Psoas muscle (tissue), 8 donors: Measurements from ENCODE around the gene ZSWIM6. TPM values are rescaled to one million over a fixed set of nuclear protein-coding genes. Genes with fewer than 3 reads are reported as not detected.

Experiments
- ATAC-seq, 4 donors: fragments of 200-7000 bp; cut with Tn5 transposase; one replicate each; pipeline ENCODE4 v1.9.1; 2020; ENCODE audit warnings: moderate library complexity in 3 of 4, mild to moderate bottlenecking in 2 of 4
- DNase-seq, 2 donors: peaks; one replicate each; pipeline ENCODE4 v3.0.0-alpha.2; 2020
- H3K27ac ChIP-seq: fragments of 200-600 bp; one replicate; pipeline ENCODE4 v1.8.0; 2022
- H3K27me3 ChIP-seq, 3 donors: fragments of 200-600 bp in 1 of 3; one replicate each; pipeline versions ENCODE4 v1.6.1 to v1.8.0; 2013 to 2022; ENCODE audit warnings: low read length in 2 of 3, mild to moderate bottlenecking in 2 of 3, moderate library complexity in 1 of 3; ENCODE audit not compliant: insufficient read depth in 3 of 3
- H3K36me3 ChIP-seq, 2 donors: fragments of 200-600 bp in 1 of 2; one replicate each; pipeline versions ENCODE4 v1.6.1 to v1.8.0; 2013 to 2022; ENCODE audit warnings: low read depth in 1 of 2, mild to moderate bottlenecking in 1 of 2, moderate library complexity in 1 of 2; ENCODE audit not compliant: insufficient read depth in 1 of 2
- H3K4me1 ChIP-seq: fragments of 200-600 bp; one replicate; pipeline ENCODE4 v1.8.0; 2022
- H3K4me3 ChIP-seq: fragments of 200-600 bp; one replicate; pipeline ENCODE4 v1.8.0; 2022; ENCODE audit warnings: mild to moderate bottlenecking
- H3K9me3 ChIP-seq: fragments of 200-600 bp; one replicate; pipeline ENCODE4 v1.8.0; 2022
- WGBS, 3 donors: extraction: QIAGEN DNeasy Blood & Tissue Kit; methylation state at CpG; one replicate each; pipeline versions ENCODE4 v1.1.6 to v1.1.7; 2013; 5-methylcytosine and 5-hydroxymethylcytosine counted together
- intact Hi-C, 2 donors: fragments of 100-400 bp; cut with DNase I; formaldehyde crosslinking; loops; one replicate each; pipeline versions ENCODE4 v1.11.0 to v1.14.2; 2022
- polyA plus RNA-seq, 3 donors: library from polyadenylated mRNA; stranded (reverse); fragments of 200-250 nt; gene quantifications; one replicate each; pipeline ENCODE4 v1.2.3, GENCODE V29; 2013
- total RNA-seq, 4 donors: library from RNA; stranded (reverse); fragmentation: NEBNext Ultra II Directional in 2 of 4; extraction: Animal tissue kit (Norgen Biotek cat#: 25700) in 2 of 4; gene quantifications; one replicate each; pipeline versions ENCODE4 v1.2.1 to v1.2.4, GENCODE V29; 2021 to 2023
- TF ChIP-seq, protein P1 (sequence below): fragments of 200-600 bp; IDR thresholded peaks from one replicate; pipeline ENCODE4 v1.8.0; 2022; ENCODE audit warnings: antibody characterized with exemption
- donor health status: healthy with polysubstance abuse.
- donor health status: DM: no; HTN: no; CAD: no; lungs with moderate emphysema.
- donor health status: Bipolar disorder and iron deficiency.
- donor health status: healthy.
- donor health status: DM: yes; HTN: yes; CAD: no.
- donor health status: DM: no; HTN: no; CAD: no.
- donor health status: DM: no; HTN: no; CAD: no.
- donor health status: DM: yes; HTN: yes; CAD: no.

Gene ZSWIM6
- total and polyA plus RNA-seq, 7 donors, result 1.4 to 6.3 (median 4.0) TPM

DNA sequence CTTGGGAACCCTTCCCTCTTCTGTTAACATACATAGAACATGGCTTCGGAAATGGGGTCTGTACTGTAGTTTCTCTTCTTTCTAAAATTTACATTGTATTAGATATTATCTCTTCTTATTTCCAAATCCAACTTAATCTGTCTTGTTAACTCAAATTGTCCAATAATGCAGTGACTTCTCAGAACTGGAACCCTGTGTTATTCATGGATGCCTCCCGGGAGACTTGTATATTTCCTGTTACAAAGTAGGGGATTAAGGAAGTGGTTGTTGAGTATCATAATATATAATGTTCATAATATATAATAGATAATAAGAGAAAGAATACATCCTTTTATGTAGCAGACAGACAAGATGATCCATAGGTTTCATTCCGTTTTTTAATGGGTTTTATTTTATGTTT, 128.4 kb downstream of the ZSWIM6 start:
- WGBS, 3 donors, result 86 to 88% (median 88%) methylated on average over 3 of the region's 3 CpGs
- H3K27me3 ChIP-seq, result no peaks in the 10 kb centered on the region

DNA sequence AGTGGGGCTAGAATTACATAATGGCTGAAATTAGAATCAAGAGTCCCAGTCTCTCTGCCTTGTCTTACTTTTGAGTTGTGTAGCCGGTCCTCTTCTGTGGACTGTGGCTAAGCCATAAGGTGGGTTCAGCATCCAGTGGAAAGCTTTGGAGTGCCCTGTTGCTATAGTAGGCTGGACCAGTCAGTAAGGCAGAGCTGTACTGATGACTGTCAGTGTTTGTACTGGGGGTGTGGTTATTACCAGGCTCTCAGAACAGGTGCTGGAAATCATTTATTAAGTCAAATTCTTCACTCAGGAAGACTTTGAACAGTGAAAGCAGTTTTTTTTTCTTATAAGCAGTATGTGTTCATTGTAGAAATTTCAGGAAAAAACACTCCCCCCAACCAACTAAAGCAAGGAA, 129.4 kb downstream of the ZSWIM6 start:
- TF ChIP-seq, protein P1, sequence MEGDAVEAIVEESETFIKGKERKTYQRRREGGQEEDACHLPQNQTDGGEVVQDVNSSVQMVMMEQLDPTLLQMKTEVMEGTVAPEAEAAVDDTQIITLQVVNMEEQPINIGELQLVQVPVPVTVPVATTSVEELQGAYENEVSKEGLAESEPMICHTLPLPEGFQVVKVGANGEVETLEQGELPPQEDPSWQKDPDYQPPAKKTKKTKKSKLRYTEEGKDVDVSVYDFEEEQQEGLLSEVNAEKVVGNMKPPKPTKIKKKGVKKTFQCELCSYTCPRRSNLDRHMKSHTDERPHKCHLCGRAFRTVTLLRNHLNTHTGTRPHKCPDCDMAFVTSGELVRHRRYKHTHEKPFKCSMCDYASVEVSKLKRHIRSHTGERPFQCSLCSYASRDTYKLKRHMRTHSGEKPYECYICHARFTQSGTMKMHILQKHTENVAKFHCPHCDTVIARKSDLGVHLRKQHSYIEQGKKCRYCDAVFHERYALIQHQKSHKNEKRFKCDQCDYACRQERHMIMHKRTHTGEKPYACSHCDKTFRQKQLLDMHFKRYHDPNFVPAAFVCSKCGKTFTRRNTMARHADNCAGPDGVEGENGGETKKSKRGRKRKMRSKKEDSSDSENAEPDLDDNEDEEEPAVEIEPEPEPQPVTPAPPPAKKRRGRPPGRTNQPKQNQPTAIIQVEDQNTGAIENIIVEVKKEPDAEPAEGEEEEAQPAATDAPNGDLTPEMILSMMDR, result no peak
- no peaks in the 10 kb centered on the region for H3K27me3 ChIP-seq
- H3K4me1 ChIP-seq, result peaks cover 20% of the 10 kb centered on the region
- no peaks in the 10 kb centered on the region for H3K9me3 ChIP-seq
- ATAC-seq (peak; percentile 27 to 53 (median 40)), DNase-seq (no peak)
- H3K36me3 ChIP-seq, result no peaks in the 10 kb centered on the region
- 25 to 67% (median 26%) methylated on average over 1 of the region's 1 CpG for WGBS, 3 donors
- H3K27ac ChIP-seq, result no peak overlapping the region
- no peak overlapping the region for H3K4me3 ChIP-seq
- intact Hi-C loops, result no loop called here

More for the DNA sequence above, 128.4 kb downstream of the ZSWIM6 start:
- H3K36me3 ChIP-seq, result no peaks in the 10 kb centered on the region
- no peaks in the 10 kb centered on the region for H3K9me3 ChIP-seq
- peaks cover 20% of the 10 kb centered on the region for H3K4me1 ChIP-seq
- TF ChIP-seq, protein P1, result no peak
- H3K4me3 ChIP-seq, result no peak overlapping the region
- H3K27ac ChIP-seq, result no peak overlapping the region
- no peak for DNase-seq
- ATAC-seq, result no peak
- intact Hi-C loops, result no loop called here

GRCh38 chr5:61461926-61462325, 129.9 kb downstream of the ZSWIM6 start:
- DNase-seq (no peak), ATAC-seq (no peak)
- no peak overlapping the region for H3K27ac ChIP-seq
- peaks cover 23% of the 10 kb centered on the region for H3K4me1 ChIP-seq
- no peaks in the 10 kb centered on the region for H3K27me3 ChIP-seq
- 54 to 88% (median 63%) methylated on average over 1 of the region's 1 CpG for WGBS, 3 donors
- TF ChIP-seq, protein P1, result no peak
- no peaks in the 10 kb centered on the region for H3K9me3 ChIP-seq
- H3K36me3 ChIP-seq, result no peaks in the 10 kb centered on the region
- H3K4me3 ChIP-seq, result no peak overlapping the region
- intact Hi-C loops, result no loop called here

DNA sequence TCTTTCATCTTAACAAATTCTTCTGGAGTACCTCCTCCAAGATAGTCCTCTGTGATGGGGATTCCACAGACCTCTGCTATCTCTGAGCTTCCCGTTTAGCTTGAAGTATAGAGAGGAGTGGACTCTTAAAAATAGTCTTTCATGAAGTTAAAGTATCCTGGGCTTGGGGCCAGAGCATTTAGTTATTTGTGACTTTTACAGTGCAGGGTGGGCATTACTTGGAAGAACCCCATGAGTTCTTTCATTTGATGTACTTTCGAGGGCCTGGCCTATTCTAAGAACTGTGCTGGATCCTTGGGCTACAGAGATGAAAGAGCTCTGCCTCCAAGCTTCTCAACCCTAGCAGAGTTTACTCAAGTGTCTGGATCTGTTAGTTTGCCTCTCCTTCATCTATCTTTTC, 131.5 kb downstream of the ZSWIM6 start:
- peaks cover 29% of the 10 kb centered on the region for H3K4me1 ChIP-seq
- intact Hi-C loops, result no loop called here
- no peak overlapping the region for H3K27ac ChIP-seq

GRCh38 chr5:61464512-61464911, 132.5 kb downstream of the ZSWIM6 start:
- H3K4me1 ChIP-seq, result peaks cover 29% of the 10 kb centered on the region
- DNase-seq (no peak), ATAC-seq (no peak)
- no peak overlapping the region for H3K4me3 ChIP-seq
- H3K27me3 ChIP-seq, result no peaks in the 10 kb centered on the region
- intact Hi-C loops, result no loop called here
- TF ChIP-seq, protein P1, result no peak
- 66 to 74% (median 72%) methylated on average over 4 of the region's 4 CpGs for WGBS, 3 donors
- no peak overlapping the region for H3K27ac ChIP-seq
- H3K9me3 ChIP-seq, result no peaks in the 10 kb centered on the region
- no peaks in the 10 kb centered on the region for H3K36me3 ChIP-seq

More for the DNA sequence above, 131.5 kb downstream of the ZSWIM6 start:
- H3K9me3 ChIP-seq, result no peaks in the 10 kb centered on the region
- ATAC-seq (no peak), DNase-seq (no peak)
- no peak overlapping the region for H3K4me3 ChIP-seq
- H3K27me3 ChIP-seq, result no peaks in the 10 kb centered on the region
- 34 to 67% (median 58%) methylated on average over 2 of the region's 2 CpGs for WGBS, 3 donors
- H3K36me3 ChIP-seq, result no peaks in the 10 kb centered on the region
- TF ChIP-seq, protein P1, result no peak
